ENCODE data around the gene SPRYD4.
"Not testable (repeated sequence)": the region's sequence is repeated elsewhere in the genome, so short reads cannot be mapped to it uniquely, and the experiment has no call there.

SPRYD4 gene

GRCh38 chr12:56468216-56469006, at the start of gene SPRYD4:
Gene SPRYD4 (plus strand): TSS chr12:56468578. CDS start chr12:56468592, 14 bp downstream.
- H3K27ac ChIP-seq: peak within 1 kb of the TSS; percentile 97
- DNase-seq (ENCODE audit: low read depth, low spot score): peak; percentile 68
- TF ChIP-seq POLR2AphosphoS5 (IDR thresholded peaks at IDR 0.05; ENCODE audit: borderline replicate concordance, low read depth, low read length): peak; percentile 93
- no peak for TF ChIP-seq FOXP2 (optimal IDR thresholded peaks at IDR 0.05; ENCODE audit: control extremely low read depth, extremely low read length, insufficient read depth)
- H3K9me3 ChIP-seq (ENCODE audit: low read depth, low read length): no peaks in the 10 kb centered on the region
- no peaks in the 10 kb centered on the region for H3K36me3 ChIP-seq (ENCODE audit: insufficient read depth, low read length)
- peak within 1 kb of the TSS; percentile 100 for H3K4me3 ChIP-seq
- peak within 1 kb of the TSS; percentile 100 for H3K9ac ChIP-seq (ENCODE audit: insufficient read length)

GRCh38 chr12:56420411-56420810, 48.0 kb upstream of the SPRYD4 start:
- H3K9me3 ChIP-seq (ENCODE audit: low read depth, low read length): no peaks in the 10 kb centered on the region
- H3K9ac ChIP-seq (ENCODE audit: insufficient read length): no peak overlapping the region
- peaks cover 78% of the 10 kb centered on the region for H3K36me3 ChIP-seq (ENCODE audit: insufficient read depth, low read length)
- H3K27ac ChIP-seq: no peak overlapping the region
- TF ChIP-seq EZH2 (IDR thresholded peaks at IDR 0.05): no peak
- TF ChIP-seq POLR2AphosphoS5 (IDR thresholded peaks at IDR 0.05; ENCODE audit: borderline replicate concordance, low read depth, low read length): no peak
- no peak overlapping the region for H3K4me3 ChIP-seq
- DNase-seq (ENCODE audit: low read depth, low spot score): no peak

- H3K27ac ChIP-seq: no peak overlapping the region
- no peaks in the 10 kb centered on the region for H3K9me3 ChIP-seq (ENCODE audit: low read depth, low read length)
- H3K4me3 ChIP-seq: no peak overlapping the region
- no peak for TF ChIP-seq POLR2AphosphoS5 (IDR thresholded peaks at IDR 0.05; ENCODE audit: borderline replicate concordance, low read depth, low read length)
- TF ChIP-seq EZH2 (IDR thresholded peaks at IDR 0.05): no peak
- TF ChIP-seq FOXP2 (optimal IDR thresholded peaks at IDR 0.05; ENCODE audit: control extremely low read depth, extremely low read length, insufficient read depth): no peak
- H3K36me3 ChIP-seq (ENCODE audit: insufficient read depth, low read length): peaks cover 74% of the 10 kb centered on the region
- H3K9ac ChIP-seq (ENCODE audit: insufficient read length): no peak overlapping the region
- no peak for DNase-seq (ENCODE audit: low read depth, low spot score)
Measured at GRCh38 chr12:56425193-56425592, 43.2 kb upstream of the SPRYD4 start.

- Histone ChIP-seq H3K4me3 (no peak overlapping the region), H3K27ac (no peak overlapping the region), H3K36me3 (ENCODE audit: insufficient read depth, low read length) (peaks cover 72% of the 10 kb centered on the region), H3K9me3 (ENCODE audit: low read depth, low read length) (no peaks in the 10 kb centered on the region), H3K9ac (ENCODE audit: insufficient read length) (no peak overlapping the region)
- DNase-seq (ENCODE audit: low read depth, low spot score): no peak
- TF ChIP-seq POLR2AphosphoS5 (IDR thresholded peaks at IDR 0.05; ENCODE audit: borderline replicate concordance, low read depth, low read length) (no peak), EZH2 (IDR thresholded peaks at IDR 0.05) (no peak), FOXP2 (optimal IDR thresholded peaks at IDR 0.05; ENCODE audit: control extremely low read depth, extremely low read length, insufficient read depth) (no peak)
Measured at GRCh38 chr12:56425940-56426438, 42.4 kb upstream of the SPRYD4 start.

- no peak overlapping the region for H3K9ac ChIP-seq (ENCODE audit: insufficient read length)
- TF ChIP-seq POLR2AphosphoS5 (IDR thresholded peaks at IDR 0.05; ENCODE audit: borderline replicate concordance, low read depth, low read length): no peak
- TF ChIP-seq EZH2 (IDR thresholded peaks at IDR 0.05): no peak
- no peak for TF ChIP-seq FOXP2 (optimal IDR thresholded peaks at IDR 0.05; ENCODE audit: control extremely low read depth, extremely low read length, insufficient read depth)
- no peak overlapping the region for H3K27ac ChIP-seq
- no peaks in the 10 kb centered on the region for H3K9me3 ChIP-seq (ENCODE audit: low read depth, low read length)
- no peak for DNase-seq (ENCODE audit: low read depth, low spot score)
- no peak overlapping the region for H3K4me3 ChIP-seq
- peaks cover 52% of the 10 kb centered on the region for H3K36me3 ChIP-seq (ENCODE audit: insufficient read depth, low read length)
Measured at GRCh38 chr12:56431288-56431687, 37.1 kb upstream of the SPRYD4 start.

GRCh38 chr12:56431850-56432249, 36.5 kb upstream of the SPRYD4 start:
- Histone ChIP-seq H3K9me3 (ENCODE audit: low read depth, low read length) (no peaks in the 10 kb centered on the region), H3K4me3 (no peak overlapping the region), H3K9ac (ENCODE audit: insufficient read length) (no peak overlapping the region), H3K27ac (no peak overlapping the region), H3K36me3 (ENCODE audit: insufficient read depth, low read length) (peaks cover 52% of the 10 kb centered on the region)
- no peak for DNase-seq (ENCODE audit: low read depth, low spot score)
- no peak for TF ChIP-seq FOXP2 (optimal IDR thresholded peaks at IDR 0.05; ENCODE audit: control extremely low read depth, extremely low read length, insufficient read depth)
- no peak for TF ChIP-seq EZH2 (IDR thresholded peaks at IDR 0.05)
- no peak for TF ChIP-seq POLR2AphosphoS5 (IDR thresholded peaks at IDR 0.05; ENCODE audit: borderline replicate concordance, low read depth, low read length)

- no peak overlapping the region for H3K4me3 ChIP-seq
- peaks cover 34% of the 10 kb centered on the region for H3K36me3 ChIP-seq (ENCODE audit: insufficient read depth, low read length)
- DNase-seq (ENCODE audit: low read depth, low spot score): no peak
- H3K9ac ChIP-seq (ENCODE audit: insufficient read length): no peak overlapping the region
- no peak for TF ChIP-seq POLR2AphosphoS5 (IDR thresholded peaks at IDR 0.05; ENCODE audit: borderline replicate concordance, low read depth, low read length)
- TF ChIP-seq FOXP2 (optimal IDR thresholded peaks at IDR 0.05; ENCODE audit: control extremely low read depth, extremely low read length, insufficient read depth): no peak
- no peak for TF ChIP-seq EZH2 (IDR thresholded peaks at IDR 0.05)
- H3K9me3 ChIP-seq (ENCODE audit: low read depth, low read length): no peaks in the 10 kb centered on the region
- H3K27ac ChIP-seq: no peak overlapping the region
Measured at GRCh38 chr12:56434828-56435227, 33.5 kb upstream of the SPRYD4 start.

GRCh38 chr12:56437430-56438176, 30.8 kb upstream of the SPRYD4 start:
- no peak overlapping the region for H3K9ac ChIP-seq (ENCODE audit: insufficient read length)
- no peak for TF ChIP-seq EZH2 (IDR thresholded peaks at IDR 0.05)
- no peak for TF ChIP-seq POLR2AphosphoS5 (IDR thresholded peaks at IDR 0.05; ENCODE audit: borderline replicate concordance, low read depth, low read length)
- no peak overlapping the region for H3K27ac ChIP-seq
- H3K4me3 ChIP-seq: no peak overlapping the region
- no peak for DNase-seq (ENCODE audit: low read depth, low spot score)
- peaks cover 21% of the 10 kb centered on the region for H3K36me3 ChIP-seq (ENCODE audit: insufficient read depth, low read length)
- no peaks in the 10 kb centered on the region for H3K9me3 ChIP-seq (ENCODE audit: low read depth, low read length)

- not testable (repeated sequence) for H3K4me3 ChIP-seq; DNase-seq (ENCODE audit: low read depth, low spot score); H3K9me3 ChIP-seq (ENCODE audit: low read depth, low read length); H3K9ac ChIP-seq (ENCODE audit: insufficient read length)
- H3K27ac ChIP-seq: peak overlapping the region; percentile 54
- H3K36me3 ChIP-seq (ENCODE audit: insufficient read depth, low read length): peaks cover 18% of the 10 kb centered on the region
Measured at GRCh38 chr12:56443208-56443607, 25.2 kb upstream of the SPRYD4 start.

All from SK-N-MC (cell line).